ENCODE data around the gene C1R. TPM values are rescaled to one million over a fixed set of nuclear protein-coding genes. Genes with fewer than 3 reads are reported as not detected.

The C1R gene
- total RNA-seq, 4 donors from 2014 or later = 22.8 to 297 (median 140) TPM

- 87 to 94% methylated on average over 5 of the region's 5 CpGs for WGBS, 2 donors
- TF ChIP-seq CTCF (IDR thresholded peaks at IDR 0.05) = no peak
- no peak for TF ChIP-seq POLR2A (IDR thresholded peaks at IDR 0.05)
- intact Hi-C loops (cut with DNase I) = no loop called here
- Histone ChIP-seq H3K9me3 (no peaks in the 10 kb centered on the region), H3K27me3 (no peaks in the 10 kb centered on the region), H3K27ac (no peak overlapping the region), H3K36me3 (peaks cover 0 to 34% (median 2%) of the 10 kb centered on the region in 3 donors), H3K4me1 (peaks cover 0 to 13% (median 9%) of the 10 kb centered on the region in 3 donors), H3K4me3 (no peak overlapping the region)
- DNase-seq = no peak
Observed at GRCh38 chr12:7120166-7120565, 27.9 kb upstream of the C1R start.

GRCh38 chr12:7118881-7119280 lies 26.6 kb upstream of the C1R start:
- no peak overlapping the region for H3K27ac ChIP-seq
- WGBS, 2 donors = 75 to 92% methylated on average over 1 to 2 of the region's 3 CpGs

GRCh38 chr12:7117670-7118069 lies 25.4 kb upstream of the C1R start:
- intact Hi-C loops (cut with DNase I) = no loop called here
- no peaks in the 10 kb centered on the region for H3K27me3 ChIP-seq
- H3K36me3 ChIP-seq = peaks cover 0 to 39% (median 8%) of the 10 kb centered on the region in 3 donors
- WGBS, 2 donors = 85 to 86% methylated on average over 2 to 3 of the region's 3 CpGs
- no peaks in the 10 kb centered on the region for H3K9me3 ChIP-seq
- TF ChIP-seq POLR2A (IDR thresholded peaks at IDR 0.05) (no peak), CTCF (IDR thresholded peaks at IDR 0.05) (no peak)
- no peak for DNase-seq
- H3K4me3 ChIP-seq = no peak overlapping the region
- no peak overlapping the region for H3K27ac ChIP-seq
- H3K4me1 ChIP-seq = peaks cover 0 to 18% (median 9%) of the 10 kb centered on the region in 3 donors

More at GRCh38 chr12:7118881-7119280, 26.6 kb upstream of the C1R start:
- Histone ChIP-seq H3K36me3 (peaks cover 0 to 39% (median 8%) of the 10 kb centered on the region in 3 donors), H3K9me3 (no peaks in the 10 kb centered on the region), H3K4me1 (peaks cover 0 to 13% (median 9%) of the 10 kb centered on the region in 3 donors), H3K4me3 (no peak overlapping the region), H3K27me3 (no peaks in the 10 kb centered on the region)
- intact Hi-C loops (cut with DNase I) = no loop called here
- DNase-seq = no peak
- no peak for TF ChIP-seq POLR2A (IDR thresholded peaks at IDR 0.05)
- TF ChIP-seq CTCF (IDR thresholded peaks at IDR 0.05) = no peak

- 98 to 100% methylated on average over 4 to 9 of the region's 9 CpGs for WGBS, 2 donors
- Histone ChIP-seq H3K4me3 (no peak overlapping the region), H3K4me1 (peaks cover 0 to 19% (median 5%) of the 10 kb centered on the region in 3 donors), H3K36me3 (peaks cover 0 to 39% (median 8%) of the 10 kb centered on the region in 3 donors), H3K9me3 (no peaks in the 10 kb centered on the region), H3K27me3 (no peaks in the 10 kb centered on the region), H3K27ac (no peak overlapping the region)
- no peak for DNase-seq
- intact Hi-C loops (cut with DNase I) = no loop called here
- TF ChIP-seq POLR2A (IDR thresholded peaks at IDR 0.05) = no peak
- TF ChIP-seq CTCF (IDR thresholded peaks at IDR 0.05) = no peak
Observed at GRCh38 chr12:7116916-7117315, 24.7 kb upstream of the C1R start.

- Histone ChIP-seq H3K36me3 (peaks cover 0 to 39% (median 8%) of the 10 kb centered on the region in 3 donors), H3K4me1 (peaks cover 0 to 23% (median 5%) of the 10 kb centered on the region in 3 donors), H3K27me3 (no peaks in the 10 kb centered on the region), H3K27ac (no peak overlapping the region), H3K9me3 (no peaks in the 10 kb centered on the region), H3K4me3 (no peak overlapping the region)
- WGBS, 2 donors = 70% methylated on average over 3 of the region's 3 CpGs; no CpG with 5 or more reads in 1 of the 2 donors
- TF ChIP-seq POLR2A (IDR thresholded peaks at IDR 0.05) = no peak
- TF ChIP-seq CTCF (IDR thresholded peaks at IDR 0.05) = no peak
- intact Hi-C loops (cut with DNase I) = no loop called here
- no peak for DNase-seq
Observed at GRCh38 chr12:7116196-7116595, 24.0 kb upstream of the C1R start.
